ENCODE results near the gene ZNF143.

- TF ChIP-seq, protein P1, sequence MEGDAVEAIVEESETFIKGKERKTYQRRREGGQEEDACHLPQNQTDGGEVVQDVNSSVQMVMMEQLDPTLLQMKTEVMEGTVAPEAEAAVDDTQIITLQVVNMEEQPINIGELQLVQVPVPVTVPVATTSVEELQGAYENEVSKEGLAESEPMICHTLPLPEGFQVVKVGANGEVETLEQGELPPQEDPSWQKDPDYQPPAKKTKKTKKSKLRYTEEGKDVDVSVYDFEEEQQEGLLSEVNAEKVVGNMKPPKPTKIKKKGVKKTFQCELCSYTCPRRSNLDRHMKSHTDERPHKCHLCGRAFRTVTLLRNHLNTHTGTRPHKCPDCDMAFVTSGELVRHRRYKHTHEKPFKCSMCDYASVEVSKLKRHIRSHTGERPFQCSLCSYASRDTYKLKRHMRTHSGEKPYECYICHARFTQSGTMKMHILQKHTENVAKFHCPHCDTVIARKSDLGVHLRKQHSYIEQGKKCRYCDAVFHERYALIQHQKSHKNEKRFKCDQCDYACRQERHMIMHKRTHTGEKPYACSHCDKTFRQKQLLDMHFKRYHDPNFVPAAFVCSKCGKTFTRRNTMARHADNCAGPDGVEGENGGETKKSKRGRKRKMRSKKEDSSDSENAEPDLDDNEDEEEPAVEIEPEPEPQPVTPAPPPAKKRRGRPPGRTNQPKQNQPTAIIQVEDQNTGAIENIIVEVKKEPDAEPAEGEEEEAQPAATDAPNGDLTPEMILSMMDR (IDR thresholded peaks at IDR 0.05), result no peak
- TF ChIP-seq POLR2A (IDR thresholded peaks at IDR 0.05), result no peak
- TF ChIP-seq POLR2AphosphoS5 (IDR thresholded peaks at IDR 0.05; ENCODE audit: insufficient read depth in 1 of 2, low read depth in 1 of 2), result no peak
These were observed 116.0 kb downstream of the ZNF143 start for GRCh38 chr11:9576701-9577381.

All from vagina (tissue), 2 donors.